ENCODE results near the gene MPP3.
A peak's percentile ranks its signal among the peaks of the same experiment; 100 is the strongest.

The MPP3 gene

GRCh38 chr17:43774304-43775250 lies 58.4 kb downstream of the MPP3 start:
- DNase-seq: no peak

DNA sequence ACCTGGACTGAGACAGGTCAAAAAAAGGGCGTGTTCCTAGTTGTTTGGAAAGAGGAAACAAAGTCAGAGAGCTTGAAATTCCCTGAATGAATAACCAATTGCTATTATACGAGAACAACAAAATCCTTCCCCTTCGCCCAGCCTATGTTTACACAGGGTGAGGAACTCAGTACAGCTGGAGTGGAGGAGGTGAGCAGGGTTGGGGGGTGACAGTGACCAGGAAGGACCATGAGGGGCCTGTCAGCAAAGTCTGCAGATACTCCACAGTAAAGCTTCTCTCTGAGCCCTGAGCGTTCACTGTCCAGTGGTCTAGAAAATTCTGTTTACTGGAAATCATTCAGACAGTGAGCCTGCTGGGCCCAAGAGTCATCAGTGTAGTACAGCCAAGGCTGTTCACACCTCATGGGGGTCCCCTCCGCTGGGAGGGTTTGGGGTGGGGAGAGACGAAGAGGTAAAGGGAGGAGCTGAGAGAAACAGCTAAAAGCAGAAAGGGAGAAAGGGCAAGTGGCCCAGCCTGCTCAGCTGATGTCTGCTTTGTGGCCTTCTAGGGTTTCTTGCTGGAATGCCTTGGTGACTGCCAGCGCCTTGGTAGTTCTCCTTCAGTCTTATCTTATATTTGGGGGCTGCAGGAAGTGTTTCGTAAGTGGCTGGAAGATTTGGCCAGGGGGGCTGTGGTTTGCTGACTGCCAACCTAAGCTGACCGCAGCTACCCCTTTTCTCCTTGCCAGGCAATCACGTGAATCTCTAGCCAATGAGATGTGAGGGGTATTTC lies 59.9 kb downstream of the MPP3 start:
- peak in 11 of 58 donors; percentile 8 to 51 (median 22) for DNase-seq

- no peak for DNase-seq
Measured at GRCh38 chr17:43771463-43771862, 61.5 kb downstream of the MPP3 start.

- DNase-seq: no peak
Measured at GRCh38 chr17:43770957-43771356, 62.0 kb downstream of the MPP3 start.

DNA sequence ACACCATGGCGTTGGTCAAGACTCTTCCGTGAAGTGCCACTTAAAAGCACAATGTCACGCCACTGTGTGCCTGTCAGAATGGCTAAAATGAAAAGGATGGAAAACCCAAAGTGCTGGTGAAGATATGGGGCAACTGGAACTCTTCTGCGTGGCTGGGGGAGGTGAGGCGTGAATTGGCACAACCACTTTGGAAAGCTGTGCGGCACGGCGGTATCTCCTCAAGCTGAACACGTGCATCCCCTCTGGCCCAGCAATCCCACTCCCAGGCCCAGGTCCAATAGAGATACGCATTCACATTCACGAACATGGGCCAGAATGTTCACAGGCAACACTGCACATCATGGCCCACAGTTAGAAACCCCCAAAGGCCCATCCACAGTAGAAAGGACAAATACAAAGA lies 63.1 kb downstream of the MPP3 start:
- no peak for DNase-seq

DNA sequence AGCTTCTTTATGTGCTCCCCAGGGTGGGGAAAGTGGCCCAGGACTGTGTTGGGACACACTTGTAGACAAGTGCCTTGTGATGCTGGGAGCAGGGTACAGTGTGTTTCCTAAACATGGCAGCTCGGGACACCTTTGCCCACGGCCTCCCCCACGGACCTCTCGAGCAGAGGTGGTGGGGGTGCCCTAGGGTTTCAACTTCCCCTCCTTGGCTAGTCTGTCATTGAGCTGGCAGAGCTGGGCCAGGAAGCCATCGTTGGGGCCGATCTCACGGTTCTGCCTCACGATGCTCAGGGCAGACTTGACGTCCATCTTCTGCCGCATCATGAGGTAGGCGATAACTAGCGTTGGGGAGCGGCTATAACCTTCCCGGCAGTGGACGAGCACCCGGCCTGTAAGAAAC lies 63.5 kb downstream of the MPP3 start:
- DNase-seq: no peak

DNA sequence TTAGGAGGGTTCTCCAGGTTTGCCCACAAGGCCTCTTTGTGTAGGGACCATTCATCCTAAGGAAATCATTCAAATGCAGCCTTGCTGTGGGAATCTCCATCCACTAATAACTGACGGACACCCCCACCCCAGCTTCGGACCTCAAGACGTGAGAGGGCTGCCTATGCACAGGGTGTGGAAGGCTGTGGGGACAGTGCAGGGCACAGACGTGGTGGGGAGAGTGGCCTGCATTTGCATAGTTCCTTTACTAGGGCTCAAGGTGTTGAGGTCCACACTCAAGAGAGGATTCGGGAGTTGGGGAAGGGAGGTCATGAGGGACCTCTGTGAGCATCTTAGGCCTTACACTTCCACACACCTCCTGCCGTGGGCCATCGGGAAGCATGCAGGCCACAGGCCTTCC lies 64.0 kb downstream of the MPP3 start:
- no peak for DNase-seq

- peak in 29 of 58 donors; percentile 12 to 60 (median 27) for DNase-seq
Measured at GRCh38 chr17:43768382-43768781, 64.6 kb downstream of the MPP3 start.

- no peak for DNase-seq
Measured at GRCh38 chr17:43767713-43768059, 65.3 kb downstream of the MPP3 start.

DNA sequence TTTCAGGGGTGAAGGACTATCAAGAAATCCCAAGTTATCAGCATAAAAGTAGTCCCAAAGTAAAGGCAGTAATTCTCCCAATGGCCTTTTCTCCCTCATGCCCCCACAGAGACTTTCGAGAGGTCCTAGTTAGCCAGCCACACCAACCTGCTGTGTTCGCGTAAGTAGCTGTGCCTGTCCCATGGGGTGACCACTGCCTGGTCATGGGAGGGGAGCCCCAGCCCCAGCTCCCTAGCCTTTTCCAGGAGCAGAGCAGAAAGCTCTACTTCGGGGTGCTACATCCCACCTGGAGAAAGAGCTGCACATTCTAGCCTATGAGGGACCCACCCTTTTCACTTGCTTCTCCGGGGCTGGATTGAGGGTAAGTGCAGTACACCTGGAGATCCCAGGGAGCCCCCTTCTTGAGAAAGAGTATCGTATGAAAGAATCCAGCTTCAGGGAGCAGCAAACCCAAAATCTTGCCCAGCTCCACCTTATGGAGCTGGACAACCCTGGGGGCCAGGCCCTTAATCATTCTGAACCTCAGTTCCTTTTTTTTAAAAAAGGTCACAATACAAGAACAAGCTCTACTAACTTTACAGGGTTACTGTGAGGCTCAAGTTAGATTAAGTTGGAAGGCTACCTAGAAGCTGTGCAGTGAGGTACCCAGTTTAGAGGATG lies 65.8 kb downstream of the MPP3 start:
- DNase-seq: no peak

DNA sequence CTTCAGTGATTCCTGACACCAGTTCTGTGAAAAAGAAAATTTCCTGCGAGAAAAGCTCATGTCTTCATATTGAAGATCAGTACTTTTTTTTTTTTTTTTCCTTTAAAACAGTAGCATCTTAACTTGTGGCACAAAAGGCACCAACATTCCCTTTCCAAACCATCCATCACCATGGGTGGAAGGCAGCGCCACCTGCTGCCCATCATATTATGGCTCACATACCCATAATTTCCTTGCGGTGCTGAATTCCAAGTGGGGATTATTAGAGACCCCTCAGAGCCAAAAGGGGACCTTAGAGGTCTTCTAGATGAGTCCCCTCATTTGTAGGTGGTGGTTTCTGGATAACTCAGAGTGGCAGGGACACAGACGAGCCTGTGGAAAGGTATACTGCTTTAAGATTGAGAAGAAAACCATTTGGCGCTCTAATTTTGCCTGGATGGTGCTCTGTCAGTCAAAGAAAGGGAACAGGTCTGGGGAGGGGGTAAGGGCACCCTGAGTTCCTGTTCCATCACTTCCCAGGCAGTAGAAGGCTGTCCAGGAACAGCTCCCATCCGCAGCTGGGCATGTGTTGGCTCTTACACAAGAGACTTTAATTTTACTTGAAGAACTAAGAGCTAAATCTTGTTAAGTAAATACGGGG lies 66.4 kb downstream of the MPP3 start:
- DNase-seq: peak in 21 of 58 donors; percentile 8 to 84 (median 31)

- peak in 57 of 58 donors; percentile 30 to 97 (median 83) for DNase-seq
Measured at GRCh38 chr17:43760254-43760852, 72.6 kb downstream of the MPP3 start.

DNA sequence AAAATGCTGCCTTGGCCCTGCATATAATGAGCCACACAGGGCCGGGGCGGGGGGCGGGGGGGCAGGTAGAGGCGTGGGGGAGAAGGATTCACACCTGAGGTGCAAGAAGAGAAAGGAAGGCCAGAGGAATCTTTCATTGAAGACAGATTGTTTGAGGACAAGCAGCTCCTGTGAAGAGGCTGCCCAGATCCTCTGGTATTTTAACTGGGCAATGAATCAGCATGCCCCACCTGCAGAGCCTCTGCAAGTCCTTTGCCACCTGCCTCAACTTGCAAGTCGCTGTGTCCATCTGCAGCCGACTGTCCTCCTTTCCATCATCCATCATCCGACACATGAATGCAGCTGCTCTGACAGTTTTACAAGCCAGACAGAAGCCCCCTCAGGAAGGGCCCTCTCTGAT lies 73.1 kb downstream of the MPP3 start:
- no peak for DNase-seq

GRCh38 chr17:43758497-43759174 lies 74.3 kb downstream of the MPP3 start, which contains the start of gene SOST:
Gene SOST (minus strand): TSS chr17:43758791. CDS start chr17:43758741, 50 bp downstream.
- DNase-seq: no peak

DNA sequence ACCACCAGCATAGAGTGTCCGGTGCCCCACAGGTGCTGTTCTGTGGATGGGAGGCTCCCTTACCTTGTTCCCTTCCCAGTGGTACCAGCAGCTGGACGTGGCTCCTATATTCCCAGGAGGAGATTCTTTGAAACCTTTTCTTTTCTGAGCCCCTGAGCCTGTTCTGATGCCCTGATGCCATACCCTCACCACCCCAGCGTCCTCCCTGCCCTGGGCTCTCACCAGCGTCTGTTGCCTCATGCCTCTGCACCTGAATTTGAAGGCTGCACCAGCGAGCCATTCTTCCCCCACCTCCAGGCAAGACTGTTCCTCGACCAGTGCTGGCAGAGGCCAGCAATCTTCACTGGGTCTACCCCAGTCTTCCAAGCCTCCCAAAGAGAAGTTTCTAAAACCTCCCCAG lies 74.9 kb downstream of the MPP3 start:
- no peak for DNase-seq

DNA sequence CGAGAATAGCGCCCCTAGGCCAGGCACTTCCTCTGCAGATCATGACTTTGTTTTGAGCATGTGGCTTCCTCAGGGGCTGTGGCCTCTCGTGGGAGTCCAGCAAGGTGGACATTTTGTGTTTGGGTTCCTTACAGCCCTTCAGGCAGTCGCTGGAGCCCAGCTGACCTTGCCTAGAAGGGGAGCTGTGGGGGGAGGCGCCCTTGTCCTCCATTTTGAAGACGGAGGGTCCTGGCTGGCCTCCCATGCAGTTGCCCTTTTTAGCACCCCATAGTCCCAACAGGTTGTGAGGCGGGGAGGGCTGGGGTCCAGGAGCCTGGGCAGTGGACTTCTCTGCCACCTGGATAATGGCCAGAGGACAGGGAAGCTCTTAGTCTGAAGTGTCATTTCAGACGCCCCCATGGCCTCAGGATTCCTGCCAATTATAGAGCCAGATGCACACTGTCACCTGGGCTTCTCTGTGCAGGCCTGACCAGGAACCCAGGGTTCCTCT lies 75.7 kb downstream of the MPP3 start:
- no peak for DNase-seq

- DNase-seq: no peak
Measured at GRCh38 chr17:43756201-43756600, 76.7 kb downstream of the MPP3 start.

DNA sequence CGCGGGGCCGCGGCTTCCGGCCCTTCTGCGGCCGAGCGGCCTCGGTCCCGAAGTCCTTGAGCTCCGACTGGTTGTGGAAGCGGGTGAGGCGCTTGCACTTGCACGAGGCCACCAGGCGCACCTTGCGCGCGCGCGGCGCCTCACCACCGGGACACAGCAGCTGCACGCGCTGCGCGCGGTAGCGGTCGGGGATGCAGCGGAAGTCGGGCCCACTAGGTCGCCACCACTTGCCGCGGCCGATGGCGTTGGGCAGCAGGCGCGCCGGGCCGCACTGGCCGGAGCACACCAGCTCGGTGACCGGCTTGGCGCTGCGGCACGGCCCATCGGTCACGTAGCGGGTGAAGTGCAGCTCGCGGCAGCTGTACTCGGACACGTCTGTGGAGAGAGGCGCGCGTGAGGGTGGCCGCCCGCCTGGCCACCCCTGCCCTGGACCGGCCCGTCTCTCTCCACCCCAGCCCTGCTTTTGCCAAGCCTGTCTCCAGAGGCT lies 77.5 kb downstream of the MPP3 start:
- DNase-seq: peak in 1 of 58 donors; percentile 5

DNA sequence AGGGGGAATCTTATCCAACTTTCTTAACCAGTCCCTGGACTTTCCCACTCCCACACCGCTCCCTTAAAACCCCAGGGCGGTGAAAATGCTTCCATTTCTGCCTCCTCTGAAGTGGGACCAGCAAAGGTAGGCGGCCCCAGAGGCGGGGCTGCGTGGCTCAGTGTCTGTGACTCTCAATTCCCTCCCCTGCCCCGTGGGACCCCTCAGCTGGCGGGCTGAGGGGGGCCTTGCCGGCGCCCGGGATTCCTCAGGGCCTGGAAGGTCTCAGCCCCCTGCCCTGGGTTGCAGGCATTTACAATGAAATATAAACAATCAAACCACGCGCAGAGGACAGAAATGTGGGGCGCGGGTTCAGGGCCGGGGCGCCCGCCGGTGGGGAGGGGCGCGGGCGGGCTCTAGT lies 78.0 kb downstream of the MPP3 start:
- no peak for DNase-seq

All from anterior cingulate cortex (tissue), 58 donors.